Right ventricle myocardium inferior (tissue), 1 donor: Measurements from ENCODE around the gene OR8G5. TPM values are rescaled to one million over a fixed set of nuclear protein-coding genes. Genes with fewer than 3 reads are reported as not detected.
A peak's percentile ranks its signal among the peaks of the same experiment; 100 is the strongest.
"Not testable (repeated sequence)": the region's sequence is repeated elsewhere in the genome, so short reads cannot be mapped to it uniquely, and the experiment has no call there.

Source experiments
- ATAC-seq: fragments of 200-7000 bp; cut with Tn5 transposase; one replicate; pipeline ENCODE4 v1.9.1; 2020; ENCODE audit warnings: mild to moderate bottlenecking, moderate library complexity
- DNase-seq: peaks from one replicate; pipeline ENCODE4 v3.0.0; 2021; ENCODE audit errors: missing footprints
- intact Hi-C: fragments of 100-400 bp; cut with DNase I; formaldehyde crosslinking; loops from one replicate; pipeline ENCODE4 v1.11.0; 2022
- long read RNA-seq: library from polyadenylated mRNA; unstranded; transcript quantifications from one replicate; pipeline ENCODE4 v2.0.0, GENCODE V29; 2021
- total RNA-seq: library from RNA; stranded (reverse); fragmentation: NEBNext Ultra II Directional; extraction: Animal tissue kit (Norgen Biotek cat#: 25700); gene quantifications from one replicate; pipeline ENCODE4 v1.2.1, GENCODE V29; 2021
- donor health status: DM: no; HTN: yes; CAD: no; lungs with severe emphysema.

OR8G5 gene
- not detected for total RNA-seq
- long read RNA-seq: 0 reads

GRCh38 chr11:124256076-124256475, at the start of gene OR8G5:
TSS of gene OR8G5 (plus strand) at chr11:124256376. CDS start at chr11:124264932, 8,556 bp downstream.
- ATAC-seq (no peak), DNase-seq (no peak)

GRCh38 chr11:124207102-124207792, 48.9 kb upstream of the OR8G5 start:
- DNase-seq (no peak), ATAC-seq (no peak)
- intact Hi-C loops: no loop called here

More at GRCh38 chr11:124256076-124256475, at the start of gene OR8G5:
- intact Hi-C loops: no loop called here

GRCh38 chr11:124209824-124210357, 46.3 kb upstream of the OR8G5 start:
- DNase-seq (no peak), ATAC-seq (no peak)
- intact Hi-C loops: no loop called here

GRCh38 chr11:124210421-124210820, 45.8 kb upstream of the OR8G5 start:
- DNase-seq (no peak), ATAC-seq (no peak)
- intact Hi-C loops: no loop called here

- no peak for ATAC-seq
- intact Hi-C loops: no loop called here
Observed at GRCh38 chr11:124211321-124211720, 44.9 kb upstream of the OR8G5 start.

GRCh38 chr11:124214027-124214426, 42.1 kb upstream of the OR8G5 start:
- DNase-seq: no peak
- intact Hi-C loops: no loop called here
- ATAC-seq: no peak

More at GRCh38 chr11:124211321-124211720, 44.9 kb upstream of the OR8G5 start:
- DNase-seq: no peak

GRCh38 chr11:124219126-124219525, 37.0 kb upstream of the OR8G5 start:
- intact Hi-C loops: no loop called here
- ATAC-seq (no peak), DNase-seq (no peak)

- DNase-seq (no peak), ATAC-seq (no peak)
- intact Hi-C loops: no loop called here
Observed at GRCh38 chr11:124222407-124222806, 33.8 kb upstream of the OR8G5 start.

- DNase-seq, ATAC-seq, intact Hi-C loops: not testable (repeated sequence)
Observed at GRCh38 chr11:124224618-124225423, 31.4 kb upstream of the OR8G5 start.

- intact Hi-C loops: no loop called here
- DNase-seq: no peak
- no peak for ATAC-seq
Observed at GRCh38 chr11:124225471-124225870, 30.7 kb upstream of the OR8G5 start.

GRCh38 chr11:124233376-124233775, 22.8 kb upstream of the OR8G5 start:
- ATAC-seq (no peak), DNase-seq (no peak)
- intact Hi-C loops: no loop called here

- DNase-seq (no peak), ATAC-seq (no peak)
- intact Hi-C loops: no loop called here
Observed at GRCh38 chr11:124238512-124238911, 17.7 kb upstream of the OR8G5 start.

- no peak for ATAC-seq
- no peak for DNase-seq
- intact Hi-C loops: no loop called here
Observed at GRCh38 chr11:124240621-124241397, 15.4 kb upstream of the OR8G5 start, which contains the start of gene OR8G1. TSS of gene OR8G1 (plus strand) at chr11:124241095. CDS start at chr11:124249676, 8,581 bp downstream.

- ATAC-seq, DNase-seq, intact Hi-C loops: not testable (repeated sequence)
Observed at GRCh38 chr11:124249869-124250268, 6.3 kb upstream of the OR8G5 start.

GRCh38 chr11:124265041-124265440, 8.9 kb downstream of the OR8G5 start:
- DNase-seq, ATAC-seq, intact Hi-C loops: not testable (repeated sequence)

- ATAC-seq, DNase-seq: not testable (repeated sequence)
Observed at GRCh38 chr11:124270886-124271285, 14.7 kb downstream of the OR8G5 start.

GRCh38 chr11:124274000-124274399, 17.8 kb downstream of the OR8G5 start:
- no peak for DNase-seq
- intact Hi-C loops: no loop called here
- ATAC-seq: no peak

More at GRCh38 chr11:124270886-124271285, 14.7 kb downstream of the OR8G5 start:
- intact Hi-C loops: not testable (repeated sequence)

GRCh38 chr11:124276081-124276480, 19.9 kb downstream of the OR8G5 start:
- DNase-seq: no peak
- no peak for ATAC-seq
- intact Hi-C loops: no loop called here

GRCh38 chr11:124277207-124277606, 21.0 kb downstream of the OR8G5 start:
- DNase-seq (peak; percentile 65), ATAC-seq (no peak)
- intact Hi-C loops: no loop called here
